K562 (cell line): ENCODE measurements around the gene PDZD2. TPM values are rescaled to one million over a fixed set of nuclear protein-coding genes. Genes with fewer than 3 reads are reported as not detected.

ENCODE experiments used
- ATAC-seq: fragments of 200-7000 bp; cut with Tn5 transposase; 3 replicates; pipeline ENCODE4 v1.9.1; 2020; ENCODE audit warnings: moderate library complexity
- BruUV-seq: library from RNA; stranded (reverse); fragments of 400-500 nt; replicated peaks from 2 replicates; lab custom pipeline; 2021; lab: Mats Ljungman, UMichigan
- CTCF ChIA-PET: fragments of 300-600 bp; formaldehyde crosslinking; extraction: SDS; loops from one replicate; lab custom pipeline; 2021; ENCODE audit warnings: low intra/inter-chr PET ratio; lab: Yijun Ruan, JAX
- POLR2A ChIA-PET: fragments of 300-600, 350-650 bp; sonication (Branson Sonifier 250); formaldehyde crosslinking; extraction: SDS; loops from one replicate; lab custom pipeline; 2021; ENCODE audit warnings: antibody characterized with exemption, inconsistent platforms; lab: Yijun Ruan, JAX
- DNase-seq, 4 experiments: peaks; one replicate each; pipeline versions ENCODE4 v3.0.0 to v3.0.0-alpha.2; 2011 to 2018; ENCODE audit warnings: low spot score in 3 of 4, mixed read lengths in 3 of 4; ENCODE audit errors: extremely low read depth in 1 of 4
- FAIRE-seq: peaks from 2 replicates; lab custom pipeline; 2011; peaks lifted over from hg19 to GRCh38; lab: Jason Lieb, UNC
- H2AFZ ChIP-seq: 2 replicates; pipeline ENCODE4 v1.6.0; 2011; ENCODE audit warnings: low read depth, low read length, control low read depth, inconsistent platforms
- H3K27ac ChIP-seq: fragments of 200-600 bp; 3 replicates; pipeline ENCODE4 v1.8.0; 2011; ENCODE audit warnings: low read depth, mild to moderate bottlenecking, control low read depth, inconsistent platforms, low read length, moderate library complexity, mixed read lengths; ENCODE audit errors: extremely low read depth
- H3K27me3 ChIP-seq, 2 experiments: fragments of 300-600 bp in 1 of 2; 2 replicates in 1 of 2; 3 replicates in 1 of 2; pipeline versions ENCODE4 v1.6.0 to v1.8.0; 2011; ENCODE audit warnings: inconsistent platforms in 2 of 2, low read length in 2 of 2, mild to moderate bottlenecking in 1 of 2, mixed read lengths in 1 of 2, moderate library complexity in 1 of 2; ENCODE audit not compliant: control insufficient read depth in 2 of 2, insufficient read depth in 2 of 2
- H3K36me3 ChIP-seq: fragments of 300-600 bp; 3 replicates; pipeline ENCODE4 v1.8.0; 2011; ENCODE audit warnings: mild to moderate bottlenecking, low read length, inconsistent platforms; ENCODE audit not compliant: control insufficient read depth, insufficient read depth
- H3K4me1 ChIP-seq, 2 experiments: fragments of 200-600 bp in 1 of 2; replicated peaks in 1 of 2; 2 replicates in 1 of 2; 3 replicates in 1 of 2; pipeline versions ENCODE4 v1.5.1 to v1.8.0; 2011; ENCODE audit warnings: inconsistent platforms in 2 of 2, low read length in 2 of 2, mild to moderate bottlenecking in 1 of 2, mixed read lengths in 1 of 2, moderate library complexity in 1 of 2; ENCODE audit not compliant: control insufficient read depth in 2 of 2, insufficient read depth in 2 of 2
- H3K4me2 ChIP-seq: 2 replicates; pipeline ENCODE4 v1.6.1; 2011; ENCODE audit warnings: low read length, control low read depth, inconsistent platforms, mixed read lengths; ENCODE audit not compliant: insufficient read depth
- H3K4me3 ChIP-seq: fragments of 200-600 bp; sonication (generic), shearing (Covaris generic); 2 replicates; pipeline ENCODE4 v1.5.1; 2016; ENCODE audit warnings: control low read depth, inconsistent platforms
- H3K79me2 ChIP-seq: fragments of 200-600 bp; 3 replicates; pipeline ENCODE4 v1.8.0; 2011; ENCODE audit warnings: low read length, inconsistent platforms; ENCODE audit not compliant: control insufficient read depth, insufficient read depth
- H3K9ac ChIP-seq, 2 experiments: 2 replicates each; pipeline versions ENCODE4 v1.6.0 to v1.6.1; 2011; ENCODE audit warnings: low read depth in 2 of 2, low read length in 2 of 2, control low read depth in 1 of 2, inconsistent platforms in 1 of 2, mild to moderate bottlenecking in 1 of 2, mixed read lengths in 1 of 2; ENCODE audit not compliant: insufficient read depth in 1 of 2
- H3K9me1 ChIP-seq: one replicate; pipeline ENCODE4 v1.6.0; 2011; ENCODE audit warnings: inconsistent platforms, mild to moderate bottlenecking, low read length, moderate library complexity; ENCODE audit not compliant: control insufficient read depth, insufficient read depth
- H3K9me3 ChIP-seq: replicated peaks from 2 replicates; pipeline ENCODE4 v1.5.1; 2011; ENCODE audit warnings: low read depth, low read length, inconsistent platforms; ENCODE audit not compliant: control insufficient read depth, insufficient read depth
- H4K20me1 ChIP-seq: replicated peaks from 2 replicates; pipeline ENCODE4 v1.6.1; 2011; ENCODE audit warnings: low read length, inconsistent platforms, mixed read lengths; ENCODE audit not compliant: control insufficient read depth, insufficient read depth
- ESRRB ChIP-seq: fragments of 250-450 bp; sonication (Bioruptor Pico); IDR thresholded peaks from 2 replicates; pipeline ENCODE4 v1.5.0; 2020; ENCODE audit warnings: mild to moderate bottlenecking, moderate library complexity, borderline replicate concordance
- GTF3C2 ChIP-seq: IDR thresholded peaks from 3 replicates; pipeline ENCODE4 v1.6.1; 2011; ENCODE audit warnings: borderline replicate concordance, mild to moderate bottlenecking, moderate library complexity; ENCODE audit not compliant: insufficient read length; ENCODE audit errors: extremely low read depth
- HBP1 ChIP-seq: fragments of 450-650 bp; formaldehyde crosslinking; IDR thresholded peaks from 2 replicates; pipeline ENCODE4 v1.4.0; 2022; ENCODE audit warnings: missing genetic modification characterization
- ILF3 ChIP-seq: fragments of 450-650 bp; IDR thresholded peaks from 2 replicates; pipeline ENCODE4 v1.6.1; 2018; ENCODE audit warnings: antibody characterized with exemption, mild to moderate bottlenecking, moderate library complexity, borderline replicate concordance
- MYC ChIP-seq, 2 experiments: fragments of 250-450 bp in 1 of 2; sonication (Bioruptor Pico) in 1 of 2; IDR thresholded peaks; 2 replicates each; pipeline versions ENCODE4 v1.5.1 to v1.6.1; 2012 to 2021; ENCODE audit warnings: low read depth in 2 of 2, borderline replicate concordance in 1 of 2, improper control_type of control experiment in 1 of 2, low read length in 1 of 2, mild to moderate bottlenecking in 1 of 2, moderate library complexity in 1 of 2
- PTBP1 ChIP-seq: fragments of 200-400 bp; formaldehyde crosslinking; IDR thresholded peaks from 2 replicates; pipeline ENCODE4 v1.6.1; 2017; ENCODE audit warnings: low read depth, low read length
- STAT6 ChIP-seq: sonication (generic); formaldehyde crosslinking; IDR thresholded peaks from 2 replicates; pipeline ENCODE4 v1.8.1; 2023; ENCODE audit warnings: mild to moderate bottlenecking, missing genetic modification reagents
- ZC3H4 ChIP-seq: sonication (generic); formaldehyde crosslinking; IDR thresholded peaks from 2 replicates; pipeline ENCODE4 v1.9.0; 2021; ENCODE audit warnings: missing genetic modification reagents, borderline replicate concordance
- WGBS: fragments of 100-300 bp; shearing (Covaris generic); methylation state at CpG from one replicate; pipeline ENCODE4 v1.1.6; 2016; ENCODE audit warnings: low coverage, mixed read lengths; ENCODE audit not compliant: insufficient coverage; ENCODE audit errors: missing lambda C conversion rate; 5-methylcytosine and 5-hydroxymethylcytosine counted together
- in situ Hi-C: fragments of 300-500 bp; cut with MboI; formaldehyde crosslinking; loops from 4 replicates; pipeline ENCODE4 v1.15.0; 2018; ENCODE audit warnings: inconsistent platforms, mixed read lengths
- intact Hi-C: fragments of 100-400 bp; cut with micrococcal nuclease; formaldehyde crosslinking; loops from 2 replicates; pipeline ENCODE4 v1.14.2; 2022
- polyA plus RNA-seq, 8 experiments: library from polyadenylated mRNA; depleted of rRNA in 4 of 8; stranded (reverse) in 5 of 8; unstranded in 3 of 8; fragments of >200 nt; fragmentation: Nextera tagmentation in 2 of 8; fragmentation: Illumina TruSeq in 1 of 8; extraction: Ambion mirVana in 2 of 8; extraction: Trizol in 1 of 8; gene quantifications; 2 replicates each; pipeline versions ENCODE4 v1.2.1 to v1.2.3, GENCODE V29; 2011 to 2014; ENCODE audit warnings: inconsistent platforms in 1 of 8, missing spikeins in 1 of 8
- total RNA-seq, 7 experiments: library from RNA; depleted of rRNA in 6 of 7; stranded (reverse); fragments of >200 nt in 6 of 7; fragmentation: Illumina TruSeq in 2 of 7; extraction: Trizol in 2 of 7; gene quantifications; 2 replicates each; pipeline versions ENCODE4 v1.2.1 to v1.2.3, GENCODE V29; 2011 to 2021; ENCODE audit warnings: low replicate concordance in 1 of 7

Gene PDZD2
- total and polyA plus RNA-seq, 9 of the 15 experiments (the other 6 are each of a cell fraction or from before 2014, with no cell fraction given), result 0.02 to 0.08 (median 0.04) TPM; not detected in 6

GRCh38 chr5:32001284-32001683 is 362.4 kb downstream of the PDZD2 start:
- Histone ChIP-seq H2AFZ (no peak overlapping the region), H3K9me3 (no peaks in the 10 kb centered on the region), H3K9ac (no peak overlapping the region), H4K20me1 (no peaks in the 10 kb centered on the region), H3K4me2 (no peak overlapping the region), H3K4me1 (no peaks in the 10 kb centered on the region), H3K9me1 (no peaks in the 10 kb centered on the region), H3K27ac (no peak overlapping the region), H3K27me3 (peaks cover 21 to 60% of the 10 kb centered on the region in 2 experiments; a peak in 4 of 5 replicates), H3K79me2 (no peaks in the 10 kb centered on the region), H3K4me3 (no peak overlapping the region), H3K36me3 (no peaks in the 10 kb centered on the region)
- FAIRE-seq (no peak), ATAC-seq (peak; percentile 45; the same call in 2 of the 3 replicates), DNase-seq (no peak)
- TF ChIP-seq ILF3 (no peak), MYC (IDR thresholded peaks at IDR 0.05; ENCODE audit: low read depth, low read length) (no peak), MYC (CRISPR knock-in tag; IDR thresholded peaks at IDR 0.05; ENCODE audit: borderline replicate concordance, low read depth) (no peak), PTBP1 (no peak), ESRRB (no peak), STAT6 (no peak), ZC3H4 (CRISPR knock-in tag) (no peak), GTF3C2 (no peak), HBP1 (CRISPR knock-in tag) (no peak)
- in situ Hi-C loops (no loop called here), intact Hi-C loops (no loop called here)
- no TSS peak for BruUV-seq
- CTCF ChIA-PET, result interaction anchor here (0.5 kb wide), 1 partner anchor 21 kb away, joined by 3 read pairs; no protein-coding TSS in a partner anchor
- under 1% methylated on average over 11 of the region's 11 CpGs for WGBS
- POLR2A ChIA-PET, result interaction anchor here (0.9 kb wide), 1 partner anchor 23 kb away, joined by 3 read pairs; no protein-coding TSS in a partner anchor
